ENCODE data around the gene MYH15.

GRCh38 chr3:108437439-108437838 lies 73.0 kb downstream of the MYH15 start:
- TF ChIP-seq CTCF (IDR thresholded peaks at IDR 0.05) (peak in 2 of 6 experiments; percentile 6 to 11), POLR2A (IDR thresholded peaks at IDR 0.05) (no peak)

Data from Peyer's patch (tissue), 4 donors.